ENCODE data around the gene TFAP2B.

TFAP2B gene

DNA sequence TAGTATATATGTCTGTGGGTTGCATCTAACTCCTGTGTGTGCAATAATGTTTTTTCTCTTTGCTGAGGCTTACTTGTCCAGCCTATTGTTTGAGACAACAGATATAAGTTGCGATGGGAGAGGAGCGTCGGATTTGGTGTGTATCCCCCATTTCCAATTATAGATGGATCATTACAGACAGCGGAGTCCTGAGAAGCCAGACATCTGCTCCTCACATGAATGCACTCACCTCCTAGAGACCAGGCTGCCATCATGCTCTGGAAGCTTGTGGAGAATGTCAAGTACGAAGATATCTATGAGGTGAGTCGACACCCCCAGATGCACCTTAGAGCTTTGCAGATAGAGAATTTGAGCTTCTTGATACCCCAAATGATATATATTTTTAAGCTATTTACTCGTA, at the start of gene TFAP2B:
TSS of gene TFAP2B (plus strand) at position 199 of the 400 bp plus-strand sequence. CDS start at position 220, 21 bp downstream.
- no peak for DNase-seq (ENCODE audit: low read depth)

DNA sequence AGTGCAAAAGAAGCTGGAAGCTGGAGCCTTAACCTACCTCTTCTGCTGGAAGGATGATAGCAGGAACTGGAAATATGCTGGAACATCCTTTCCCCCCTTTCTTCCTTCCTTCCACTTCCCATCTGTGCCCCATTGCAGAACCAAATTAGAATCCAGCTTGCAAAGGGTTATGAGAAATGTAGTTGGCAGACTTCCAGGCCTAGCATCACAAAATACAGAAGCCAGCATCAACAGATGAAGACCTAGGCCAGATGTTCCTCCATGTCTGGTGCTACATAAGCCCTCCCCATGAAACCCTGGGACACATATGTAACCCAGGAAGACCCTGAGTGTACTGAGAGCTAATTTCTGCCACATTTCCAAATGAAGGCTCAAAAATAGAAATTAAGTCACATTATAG, 40.0 kb upstream of the TFAP2B start:
- DNase-seq (ENCODE audit: low read depth) = no peak

DNA sequence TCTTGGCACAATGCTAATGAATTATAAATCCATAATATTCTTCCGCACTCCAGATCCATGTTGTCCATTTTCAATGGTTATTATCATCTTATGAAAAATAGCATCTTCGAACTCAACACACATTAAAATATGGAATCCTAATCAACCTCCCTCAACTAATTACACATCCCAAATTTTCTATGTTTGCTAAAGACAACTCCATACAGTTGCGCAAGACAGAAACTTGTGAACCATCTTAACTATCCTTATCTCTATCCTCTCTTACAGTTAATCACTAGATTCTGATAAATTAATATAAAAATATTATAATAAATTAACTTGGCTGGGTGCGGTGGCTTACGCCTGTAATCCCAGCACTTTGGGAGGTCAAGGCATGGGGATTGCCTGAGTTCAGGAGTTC, 38.3 kb upstream of the TFAP2B start:
- no peak for DNase-seq (ENCODE audit: low read depth)

DNA sequence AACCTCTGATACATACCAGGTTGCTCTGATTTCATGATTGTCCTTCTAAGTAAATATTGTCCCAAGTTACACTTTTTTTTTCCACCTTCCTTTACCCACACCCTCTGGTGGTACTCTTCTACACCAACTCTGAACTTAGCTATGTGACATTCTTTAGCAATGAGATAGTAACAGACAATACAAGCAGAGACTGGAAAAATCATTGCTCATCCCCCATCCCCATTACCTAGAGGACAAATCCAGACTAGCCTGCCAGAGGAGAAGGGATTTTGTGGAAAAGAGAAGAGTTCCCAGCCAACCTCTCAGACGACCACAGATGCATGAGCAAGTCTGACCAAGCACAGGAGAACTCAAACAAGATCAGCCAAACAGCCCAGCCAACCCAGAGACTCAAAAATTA, 32.8 kb upstream of the TFAP2B start:
- DNase-seq (ENCODE audit: low read depth) = no peak

DNA sequence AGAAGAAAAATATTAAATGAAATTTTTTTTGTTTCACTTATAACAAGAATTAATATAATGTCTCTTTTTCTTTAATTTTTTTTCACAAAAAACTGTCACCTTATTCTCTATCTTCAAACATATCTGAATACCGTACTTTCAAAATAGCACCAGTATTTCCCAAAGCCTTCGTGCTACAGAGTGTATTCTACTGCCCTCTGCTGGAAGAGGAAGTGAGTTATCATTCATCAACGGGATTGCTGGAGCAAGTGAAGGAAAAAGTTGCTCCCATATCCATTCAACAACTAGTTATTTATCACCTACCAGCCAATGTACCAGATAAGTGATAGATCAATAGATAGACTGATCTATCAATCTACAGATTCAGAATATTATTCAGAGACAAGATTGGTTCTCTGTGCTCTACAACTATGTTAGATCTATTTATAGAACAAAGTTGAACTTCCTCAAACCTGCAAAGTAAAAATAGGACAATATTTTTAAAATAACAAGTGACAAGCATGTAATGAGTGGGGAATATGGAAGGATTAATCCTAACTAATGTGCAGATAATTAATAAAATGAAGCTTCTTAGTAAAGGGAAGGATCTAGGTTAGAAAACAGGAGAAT, 26.7 kb upstream of the TFAP2B start:
- no peak for DNase-seq (ENCODE audit: low read depth)

DNA sequence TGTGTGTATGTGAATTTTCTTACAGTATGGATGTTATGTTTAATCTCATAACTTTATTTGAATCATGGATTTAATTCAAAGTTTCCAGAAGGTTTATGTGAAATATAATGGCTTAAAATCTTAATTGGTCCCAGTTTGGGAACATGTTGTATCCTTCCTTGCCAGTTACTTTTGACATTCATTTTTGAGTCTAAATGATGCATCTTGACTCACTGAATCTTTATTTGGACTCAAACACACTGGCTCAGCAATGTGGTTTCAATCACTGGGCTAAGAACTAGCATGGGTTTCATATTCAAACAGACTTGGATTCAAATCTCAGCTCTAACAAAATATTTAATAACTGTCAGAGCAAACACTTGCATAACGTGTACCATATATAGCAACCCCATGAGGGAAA, 25.9 kb upstream of the TFAP2B start:
- no peak for DNase-seq (ENCODE audit: low read depth)

DNA sequence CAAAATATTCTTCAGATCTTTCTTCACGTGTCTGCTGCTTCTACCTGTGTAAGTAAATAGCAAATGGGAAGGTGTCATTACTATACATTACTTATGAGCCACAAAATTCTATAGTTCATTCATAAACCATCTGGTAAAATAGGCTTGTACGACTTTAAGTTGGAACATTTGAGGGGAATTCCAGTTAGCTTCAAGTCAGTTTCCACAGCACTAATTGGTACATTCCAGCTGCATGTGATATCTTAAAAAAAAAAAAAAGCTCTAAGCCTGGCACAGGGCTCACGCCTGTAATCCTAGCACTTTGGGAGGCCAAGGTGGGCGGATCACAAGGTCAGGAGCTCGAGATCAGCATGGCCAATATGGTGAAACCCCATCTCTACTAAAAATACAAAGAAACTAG, 23.1 kb upstream of the TFAP2B start:
- no peak for DNase-seq (ENCODE audit: low read depth)

DNA sequence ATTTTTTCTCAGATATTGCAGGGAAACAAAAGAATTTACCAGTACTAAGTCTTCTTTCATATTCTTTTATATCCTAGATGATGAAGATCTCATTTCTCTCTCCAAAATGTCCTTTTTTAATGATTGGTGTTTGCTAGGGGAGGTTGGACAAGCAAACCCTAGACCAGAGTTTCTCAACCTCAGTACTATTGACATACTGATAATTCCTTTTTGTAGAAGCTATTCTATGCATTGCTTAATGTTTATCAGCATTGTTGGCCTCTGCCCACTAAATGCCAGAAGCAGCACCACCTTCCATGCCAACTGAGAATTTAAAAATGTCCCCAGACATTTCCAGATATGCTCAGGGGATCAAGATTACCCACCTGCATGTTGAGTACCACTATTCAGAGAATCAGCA, 14.4 kb upstream of the TFAP2B start:
- no peak for DNase-seq (ENCODE audit: low read depth)

DNA sequence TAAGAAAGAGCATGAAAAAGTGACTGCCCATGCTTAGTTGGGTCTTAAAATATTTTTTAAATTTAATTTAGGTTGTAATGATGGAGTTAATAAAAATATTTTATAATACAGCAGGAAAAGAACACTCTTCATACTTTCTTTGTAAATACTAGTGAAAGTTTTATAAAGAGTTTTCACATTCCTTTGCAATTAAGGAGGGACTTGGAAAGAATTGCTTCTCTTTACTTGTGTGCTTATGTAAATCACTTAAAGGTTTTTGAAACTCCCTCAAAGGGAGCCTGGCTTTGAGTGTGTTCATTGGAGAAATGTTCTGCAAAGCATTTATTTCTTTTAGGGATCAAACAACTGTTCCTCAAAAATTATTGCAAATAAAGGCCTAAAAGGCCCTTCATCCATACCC, 11.6 kb upstream of the TFAP2B start:
- DNase-seq (ENCODE audit: low read depth) = no peak

DNA sequence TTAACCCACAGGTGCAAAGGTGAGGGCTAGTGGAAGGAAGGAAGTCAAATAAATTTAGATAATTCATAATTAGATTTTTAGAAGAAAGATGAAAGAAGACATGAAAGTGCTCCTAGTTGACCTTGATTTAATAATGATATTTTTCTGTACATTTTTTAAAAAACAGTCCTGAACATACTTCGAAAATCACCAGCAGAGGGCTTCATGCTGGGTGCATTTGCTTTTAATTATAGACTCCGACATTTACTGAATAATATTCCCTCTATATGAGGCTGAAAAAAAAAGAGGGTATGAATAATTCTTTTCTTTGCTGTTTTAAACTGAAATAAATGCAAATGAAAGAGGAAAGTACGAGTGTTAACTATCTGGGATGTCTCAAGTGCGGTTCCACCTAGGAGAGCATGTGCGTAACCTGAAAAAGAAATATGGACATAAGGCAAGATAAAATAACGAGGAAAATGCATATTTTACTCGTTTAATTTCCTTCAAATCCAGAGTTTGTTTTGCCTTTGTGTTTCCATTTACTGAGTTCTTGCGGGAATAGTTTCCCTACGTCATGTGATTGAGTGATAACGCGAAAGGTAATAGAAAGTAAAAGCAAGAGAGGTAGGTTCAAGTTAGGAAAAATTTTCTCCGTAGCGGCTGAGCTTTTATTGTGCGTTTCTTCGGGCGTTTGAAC, 3.1 kb upstream of the TFAP2B start:
- DNase-seq (ENCODE audit: low read depth) = no peak

DNA sequence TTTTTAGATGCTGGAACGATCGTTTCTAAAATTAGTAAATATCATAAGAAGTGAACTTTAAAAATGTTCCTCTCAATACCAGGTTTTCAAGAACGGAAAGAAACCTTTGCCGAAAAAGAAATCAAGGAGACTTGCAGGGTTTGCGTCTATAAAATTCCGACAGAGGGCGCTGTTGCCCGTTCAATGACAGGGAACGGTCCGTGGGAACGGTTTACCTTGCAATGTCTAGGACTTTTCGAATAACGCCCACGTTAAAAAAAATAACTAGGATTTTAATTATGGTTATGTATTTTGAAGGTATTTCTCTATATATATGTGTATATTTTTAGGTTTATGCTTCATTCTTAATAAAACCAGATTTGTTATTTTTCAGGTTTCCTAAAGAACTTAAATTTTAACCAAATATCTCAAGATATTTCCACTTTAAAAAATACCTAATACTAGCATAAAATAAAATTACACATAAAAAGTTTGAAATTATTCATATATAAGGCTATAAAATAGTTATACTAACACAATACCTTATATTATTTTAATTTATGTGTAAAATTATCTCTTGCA, 2.5 kb upstream of the TFAP2B start:
- DNase-seq (ENCODE audit: low read depth) = peak; percentile 44

DNA sequence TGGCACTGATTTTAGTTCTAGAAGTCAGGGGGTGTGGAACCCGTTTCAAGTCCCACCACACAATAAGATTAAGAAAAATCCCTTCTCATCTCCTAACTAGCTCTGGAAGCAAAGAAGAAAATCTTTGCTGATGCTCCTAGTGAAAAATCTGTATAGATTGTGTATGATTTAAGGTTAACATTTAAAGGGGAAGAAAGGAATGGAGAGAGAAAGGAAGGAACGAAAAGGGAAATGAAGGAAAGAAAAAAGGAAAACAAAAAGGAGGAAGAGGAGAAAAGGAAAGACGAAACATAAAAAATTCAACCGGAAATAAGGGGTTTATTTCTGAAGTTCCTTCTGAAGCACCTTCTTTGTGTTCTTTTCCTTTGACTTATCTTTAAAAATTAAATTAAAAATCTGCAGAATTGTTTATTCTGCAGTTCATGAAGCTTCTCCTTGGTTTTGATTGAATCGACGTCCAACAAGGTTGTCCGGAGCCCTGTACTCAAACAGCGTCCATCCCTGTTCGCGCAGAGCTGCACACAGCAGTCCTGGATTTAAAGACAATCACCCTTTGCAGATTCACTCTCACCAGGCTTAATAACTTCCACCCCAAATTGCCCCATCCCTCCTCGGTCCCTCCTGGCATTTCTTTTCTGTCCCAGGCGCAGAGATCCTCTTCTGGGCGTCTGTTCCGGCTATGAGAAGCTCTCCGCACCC, 1.6 kb upstream of the TFAP2B start:
- no peak for DNase-seq (ENCODE audit: low read depth)

DNA sequence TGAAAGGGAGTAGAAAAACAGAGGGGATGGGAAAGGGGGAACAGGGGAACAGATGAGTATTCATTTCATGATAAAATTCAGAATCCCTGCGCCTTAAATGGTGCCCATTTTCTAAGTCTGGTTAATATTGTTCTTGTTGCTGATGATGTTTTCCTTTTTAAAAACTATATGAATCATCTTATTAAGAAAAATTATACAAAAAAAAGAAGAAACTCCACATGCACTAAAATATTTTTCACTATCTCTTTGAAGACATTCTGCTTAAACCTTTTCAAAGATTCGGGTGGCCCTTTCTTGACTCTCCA, 1.1 kb upstream of the TFAP2B start:
- no peak for DNase-seq (ENCODE audit: low read depth)

DNA sequence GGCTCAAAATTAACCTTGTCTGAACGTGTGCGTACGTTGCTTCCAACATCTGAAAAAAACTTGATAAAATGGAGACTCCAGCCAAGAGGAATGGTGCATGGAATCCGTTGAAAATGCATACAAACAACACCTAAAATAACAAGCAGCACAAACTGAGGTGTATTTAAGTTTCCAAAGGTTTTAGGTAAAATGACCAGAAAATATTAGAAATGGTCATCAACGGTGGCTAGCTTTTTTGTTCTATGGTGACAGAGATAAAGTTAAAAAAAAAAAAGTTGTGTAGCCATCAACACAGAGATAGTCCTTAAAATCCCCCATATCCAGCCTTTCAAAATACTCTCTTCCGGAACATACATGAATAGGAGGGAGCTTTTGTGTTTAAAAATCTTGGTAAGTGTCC, 651 bp upstream of the TFAP2B start:
- no peak for DNase-seq (ENCODE audit: low read depth)

DNA sequence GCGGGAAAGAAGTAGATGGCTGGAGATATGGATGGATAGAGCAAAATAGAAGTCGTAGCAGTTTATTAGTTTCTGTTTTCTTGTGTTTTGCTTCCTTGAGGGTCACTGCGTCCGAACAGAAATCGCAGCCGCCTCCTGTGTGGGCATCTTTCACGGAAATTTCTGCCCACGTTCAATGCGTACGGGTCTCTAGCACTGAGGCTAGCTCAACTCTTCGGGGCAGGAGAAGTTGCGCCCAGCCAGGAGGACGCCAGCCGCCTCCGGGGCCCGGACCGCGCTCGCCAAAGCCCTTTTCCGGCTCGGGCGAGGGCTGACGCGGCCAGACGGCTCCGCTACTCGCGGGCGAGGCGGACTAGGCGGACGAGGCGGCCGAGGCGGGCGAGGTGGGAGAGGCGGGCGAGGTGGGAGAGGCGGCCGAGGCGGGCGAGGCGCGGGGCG, 814 bp downstream of the TFAP2B start:
- no peak for DNase-seq (ENCODE audit: low read depth)

DNA sequence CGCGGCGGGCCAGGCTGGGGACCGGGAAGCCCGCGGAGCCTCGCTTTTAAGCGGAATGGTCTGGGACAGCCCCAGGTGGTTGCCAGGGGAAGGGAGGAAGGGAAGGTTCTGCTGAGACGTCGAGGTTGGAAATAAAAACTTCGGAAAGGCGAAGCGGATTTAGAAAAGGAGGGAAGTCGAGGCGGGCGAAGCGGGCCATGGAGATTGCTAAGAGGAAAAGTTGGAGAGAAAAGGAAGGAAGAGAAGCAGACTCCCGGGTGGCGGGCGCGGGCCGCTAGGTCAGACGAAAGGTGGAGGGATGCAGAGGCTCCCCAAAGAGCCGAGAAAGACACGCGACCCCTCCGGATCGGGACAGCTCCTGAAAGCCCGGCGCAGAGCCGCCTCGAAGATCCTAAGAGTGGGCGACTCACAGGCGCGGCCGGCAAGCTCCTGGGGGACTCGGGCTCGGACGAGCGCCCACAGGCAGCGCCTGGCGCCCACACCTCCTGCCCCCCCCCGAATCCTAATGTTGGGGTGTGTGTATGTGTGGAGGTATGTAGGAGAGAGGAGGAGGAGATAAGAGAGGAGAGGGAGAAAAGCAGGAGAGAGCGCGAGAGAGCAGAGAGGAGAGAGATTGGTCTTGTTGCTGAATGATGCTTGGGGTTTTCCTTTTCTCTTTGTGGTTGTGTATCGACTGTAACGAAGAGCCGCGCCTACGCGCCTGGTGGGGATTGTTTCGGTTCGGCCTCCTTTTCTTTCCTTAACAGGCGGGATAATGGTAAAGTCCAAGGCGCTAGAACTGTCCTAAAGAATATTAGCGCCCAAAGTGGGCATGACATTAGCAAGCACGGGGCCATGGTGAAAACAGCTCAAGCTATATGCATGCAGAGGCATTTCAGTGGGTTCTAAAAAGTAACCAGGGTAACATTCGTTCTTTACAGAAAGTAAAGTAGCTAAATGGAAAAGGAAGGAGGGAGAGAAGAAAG, 1.5 kb downstream of the TFAP2B start:
- no peak for DNase-seq (ENCODE audit: low read depth)

DNA sequence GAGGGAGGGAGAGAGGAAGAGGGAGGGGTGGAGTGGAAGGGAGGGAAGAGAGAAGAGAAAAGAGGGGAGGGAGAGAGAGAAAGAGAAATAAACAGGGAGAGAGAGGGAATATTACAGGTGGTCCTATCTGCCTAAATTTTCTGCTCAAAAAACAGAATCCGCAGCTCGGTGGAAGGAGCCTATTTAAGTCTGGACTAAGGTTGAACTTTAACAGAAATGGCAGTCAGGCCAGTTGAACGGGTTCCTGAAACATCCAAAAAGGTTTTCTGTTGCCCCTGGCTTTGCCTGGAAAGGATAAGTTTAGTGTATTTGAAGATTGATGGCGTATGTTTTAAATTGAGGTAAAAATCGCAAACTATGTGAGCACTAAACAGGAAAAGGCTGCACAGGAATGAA, 2.2 kb downstream of the TFAP2B start:
- no peak for DNase-seq (ENCODE audit: low read depth)

DNA sequence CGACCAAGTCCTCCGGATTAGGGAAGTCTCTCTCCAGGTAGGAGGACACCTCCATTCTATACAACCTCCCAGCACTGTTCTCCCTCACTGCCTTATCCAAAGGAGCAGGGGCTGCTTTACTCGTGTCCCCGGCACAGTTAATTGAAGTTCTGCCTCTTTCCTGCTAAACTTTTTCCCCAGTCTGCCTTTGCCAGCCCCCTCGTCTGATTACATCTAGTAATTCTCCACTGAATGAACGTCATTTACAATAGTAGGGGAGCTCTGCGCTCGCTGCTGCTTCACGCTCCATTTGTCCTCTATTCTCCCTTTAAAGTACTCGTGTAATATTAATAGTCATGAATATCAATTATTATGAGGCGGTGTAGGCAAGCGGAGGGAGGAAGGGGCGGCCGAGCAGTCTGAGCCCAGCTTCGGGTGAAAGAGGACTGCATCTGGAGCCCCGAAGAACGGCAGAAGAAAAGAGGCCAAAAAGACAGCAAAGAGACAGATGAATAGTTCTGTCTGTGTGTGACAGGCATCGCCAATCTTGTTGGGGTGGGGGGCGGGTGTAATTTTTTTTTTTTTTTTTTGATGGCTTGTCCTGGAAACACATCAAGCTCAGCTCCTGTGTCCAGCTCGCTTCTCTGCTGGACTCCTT, 2.9 kb downstream of the TFAP2B start:
- no peak for DNase-seq (ENCODE audit: low read depth)

DNA sequence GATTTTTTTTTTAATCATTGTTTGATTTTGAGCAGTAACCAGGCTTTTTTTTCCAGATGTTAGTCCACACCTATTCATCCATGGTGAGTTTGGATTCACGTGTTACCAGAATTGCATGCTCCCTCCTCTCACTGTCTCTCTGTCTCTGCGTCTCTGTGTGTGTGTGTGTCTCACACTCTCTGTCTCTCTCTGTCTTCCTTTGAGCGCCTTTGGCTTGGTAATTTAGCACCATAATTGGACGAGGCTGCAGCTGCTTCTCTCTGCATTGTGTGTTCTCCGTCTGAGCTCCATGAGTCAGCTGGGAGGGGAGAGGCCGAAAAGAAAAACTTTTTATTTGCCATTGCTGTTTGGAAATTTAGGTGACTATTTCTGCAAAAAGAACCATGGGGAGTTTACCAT, 3.4 kb downstream of the TFAP2B start:
- DNase-seq (ENCODE audit: low read depth) = no peak

DNA sequence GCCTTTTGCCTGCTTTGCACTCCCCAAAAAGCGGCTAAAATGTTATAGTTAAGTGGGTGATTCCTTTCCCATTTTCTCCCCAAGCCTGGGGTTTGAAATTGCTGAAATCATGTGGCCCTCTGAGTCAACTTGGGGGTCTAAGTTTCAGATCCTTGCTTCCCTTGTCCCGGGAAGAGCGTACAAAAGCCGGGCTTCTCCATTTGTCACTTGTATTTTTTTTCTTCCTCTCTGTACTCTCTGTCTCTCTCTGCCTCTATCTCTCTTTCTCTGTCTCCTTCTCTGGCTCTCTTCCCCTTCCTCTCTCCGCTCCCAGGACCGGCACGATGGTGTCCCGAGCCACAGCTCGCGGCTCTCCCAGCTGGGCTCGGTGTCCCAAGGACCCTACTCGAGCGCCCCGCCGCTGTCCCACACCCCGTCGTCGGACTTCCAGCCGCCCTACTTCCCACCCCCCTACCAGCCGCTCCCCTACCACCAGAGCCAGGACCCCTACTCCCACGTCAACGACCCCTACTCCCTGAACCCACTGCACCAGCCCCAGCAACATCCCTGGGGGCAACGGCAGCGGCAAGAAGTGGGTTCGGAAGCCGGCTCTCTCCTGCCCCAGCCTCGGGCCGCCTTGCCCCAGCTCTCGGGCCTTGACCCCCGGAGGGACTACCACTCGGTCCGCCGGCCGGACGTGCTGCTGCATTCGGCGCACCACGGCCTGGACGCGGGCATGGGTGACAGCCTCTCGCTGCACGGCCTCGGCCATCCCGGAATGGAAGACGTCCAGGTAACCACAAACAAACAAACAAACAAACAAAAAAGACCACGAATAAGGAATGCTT, 4.6 kb downstream of the TFAP2B start:
- DNase-seq (ENCODE audit: low read depth) = no peak

DNA sequence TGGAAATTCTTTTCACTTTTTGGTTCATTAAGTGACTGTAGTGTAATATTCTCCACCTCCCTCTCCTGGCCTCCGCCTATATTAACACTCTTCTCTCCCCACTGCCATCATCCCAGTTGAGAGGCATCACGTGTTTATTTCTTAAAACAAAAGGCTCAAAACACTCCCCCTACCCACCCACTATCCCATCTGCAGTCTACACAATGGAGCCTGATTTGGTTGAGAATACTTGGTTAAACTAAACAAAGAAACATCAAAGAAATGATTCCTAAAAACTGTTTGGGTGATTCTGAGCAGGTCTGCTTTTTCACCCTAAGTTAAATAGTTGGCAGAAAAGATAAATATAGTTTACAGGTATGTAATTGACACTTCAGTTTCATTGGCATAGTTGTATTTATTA, 5.9 kb downstream of the TFAP2B start:
- DNase-seq (ENCODE audit: low read depth) = no peak
